Non-pigmented ciliary epithelial cell (primary cell): ENCODE measurements around the gene IDI1.

ENCODE experiments used
- DNase-seq: peaks from one replicate; pipeline ENCODE4 v3.0.0-alpha.2; 2010; ENCODE audit warnings: low read depth

IDI1 gene

DNA sequence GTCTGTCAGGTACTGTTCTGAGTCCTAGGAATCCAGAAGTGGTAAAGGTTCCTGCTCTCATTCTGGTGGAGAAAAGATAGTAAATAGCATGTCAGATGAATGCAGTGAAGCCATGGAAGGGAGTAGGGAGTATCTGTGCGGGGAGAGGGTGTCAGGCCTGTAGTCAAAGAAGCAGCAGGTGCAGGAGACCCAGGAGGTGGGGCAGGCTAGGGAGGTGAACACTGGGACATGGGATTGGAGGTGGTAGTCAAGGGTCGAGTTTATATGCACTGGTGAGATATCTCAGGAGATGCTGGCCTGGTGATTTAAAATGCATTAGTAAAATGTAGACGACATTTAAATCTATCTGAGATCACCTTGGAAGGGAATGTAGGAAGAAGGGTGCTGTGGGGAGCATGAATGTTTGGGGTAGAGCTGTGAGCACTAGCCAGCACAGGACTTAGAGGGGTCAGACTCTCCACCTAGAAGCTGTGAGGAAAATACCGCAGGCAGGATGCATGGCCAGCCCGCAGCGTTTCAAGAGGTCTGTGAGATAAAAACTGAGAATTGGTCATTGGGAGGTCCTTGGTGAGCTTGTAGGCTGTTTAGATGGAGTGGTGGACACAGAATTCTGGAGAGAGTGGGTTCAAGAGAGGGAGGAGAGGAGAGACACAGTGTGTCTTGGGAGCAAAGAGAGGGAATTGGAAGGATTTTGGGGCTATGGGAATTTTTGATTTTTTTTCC lies 53.9 kb downstream of the IDI1 start:
- DNase-seq, result no peak

- no peak for DNase-seq
Measured at GRCh38 chr10:992871-993270, 56.0 kb downstream of the IDI1 start.

DNA sequence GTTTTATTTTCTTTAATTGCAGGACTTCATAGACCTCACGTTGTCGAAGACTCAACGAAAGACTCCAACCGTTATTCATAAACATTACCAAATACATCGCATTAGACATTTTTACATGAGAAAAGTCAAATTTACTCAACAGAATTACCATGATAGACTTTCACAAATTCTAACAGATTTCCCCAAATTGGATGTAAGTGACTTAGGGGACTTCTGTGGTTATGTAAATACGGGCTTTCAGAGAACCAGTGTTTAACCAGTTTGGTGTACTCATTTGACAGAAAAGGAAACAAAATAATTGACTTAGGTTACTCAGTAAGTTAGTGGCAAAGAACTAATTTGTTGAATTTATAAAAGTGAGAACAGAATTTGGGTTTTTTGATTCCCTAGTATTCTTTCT lies 56.5 kb downstream of the IDI1 start:
- DNase-seq, result no peak

- DNase-seq, result no peak
Measured at GRCh38 chr10:990808-991207, 58.1 kb downstream of the IDI1 start.
